Mammary epithelial cell (primary cell): ENCODE measurements around the gene CCDC179.

ENCODE experiments used
- EZH2 ChIP-seq: IDR thresholded peaks from 2 replicates; pipeline ENCODE4 v1.6.1; 2012; ENCODE audit warnings: low read length, inconsistent platforms, borderline replicate concordance
- TF ChIP-seq, protein P1 (sequence below), 2 donors: IDR thresholded peaks in 1 of 2; conservative IDR thresholded peaks in 1 of 2; 2 replicates each; pipeline ENCODE4 v1.5.1; 2011 to 2012; ENCODE audit warnings: inconsistent platforms in 2 of 2, low read length in 2 of 2, mild to moderate bottlenecking in 2 of 2, control low read depth in 1 of 2, low read depth in 1 of 2; ENCODE audit not compliant: insufficient read depth in 1 of 2; ENCODE audit errors: extremely low read depth in 1 of 2

DNA sequence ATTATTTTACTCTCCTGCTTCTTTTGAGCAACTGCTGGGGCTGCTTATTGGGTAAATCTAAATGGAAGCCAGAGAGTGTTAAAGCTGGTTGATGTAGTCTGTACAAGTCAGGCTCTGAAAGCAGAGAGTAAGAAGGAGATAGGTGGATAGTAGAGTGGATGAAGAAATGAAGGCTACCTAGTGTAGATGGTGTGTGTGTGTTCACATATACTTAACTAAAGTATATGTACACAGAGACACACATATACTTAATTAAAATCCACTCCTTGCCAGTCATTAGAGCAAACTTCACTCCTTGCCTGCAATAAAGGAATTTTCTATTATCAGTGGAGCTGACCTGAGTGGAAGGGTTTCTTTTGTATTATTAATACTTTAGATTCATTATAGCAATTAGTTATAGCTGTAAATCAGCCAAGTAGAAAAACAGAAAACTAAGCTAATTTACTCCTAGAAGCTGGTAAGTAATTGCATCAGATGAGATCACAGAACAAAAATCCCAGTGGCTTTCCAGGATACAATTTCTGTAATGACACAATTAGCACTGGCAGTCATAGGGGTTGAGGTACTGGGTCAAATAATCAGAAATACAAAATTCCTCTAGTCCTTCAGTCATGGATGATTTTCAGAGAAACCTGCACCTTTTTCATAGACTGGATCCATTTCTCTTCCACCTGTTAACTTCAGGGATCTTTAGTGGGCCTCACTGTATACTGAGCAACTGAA is 40.7 kb upstream of the CCDC179 start:
- TF ChIP-seq, protein P1, sequence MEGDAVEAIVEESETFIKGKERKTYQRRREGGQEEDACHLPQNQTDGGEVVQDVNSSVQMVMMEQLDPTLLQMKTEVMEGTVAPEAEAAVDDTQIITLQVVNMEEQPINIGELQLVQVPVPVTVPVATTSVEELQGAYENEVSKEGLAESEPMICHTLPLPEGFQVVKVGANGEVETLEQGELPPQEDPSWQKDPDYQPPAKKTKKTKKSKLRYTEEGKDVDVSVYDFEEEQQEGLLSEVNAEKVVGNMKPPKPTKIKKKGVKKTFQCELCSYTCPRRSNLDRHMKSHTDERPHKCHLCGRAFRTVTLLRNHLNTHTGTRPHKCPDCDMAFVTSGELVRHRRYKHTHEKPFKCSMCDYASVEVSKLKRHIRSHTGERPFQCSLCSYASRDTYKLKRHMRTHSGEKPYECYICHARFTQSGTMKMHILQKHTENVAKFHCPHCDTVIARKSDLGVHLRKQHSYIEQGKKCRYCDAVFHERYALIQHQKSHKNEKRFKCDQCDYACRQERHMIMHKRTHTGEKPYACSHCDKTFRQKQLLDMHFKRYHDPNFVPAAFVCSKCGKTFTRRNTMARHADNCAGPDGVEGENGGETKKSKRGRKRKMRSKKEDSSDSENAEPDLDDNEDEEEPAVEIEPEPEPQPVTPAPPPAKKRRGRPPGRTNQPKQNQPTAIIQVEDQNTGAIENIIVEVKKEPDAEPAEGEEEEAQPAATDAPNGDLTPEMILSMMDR (conservative IDR thresholded peaks at IDR 0.05 in 1 of 2, IDR thresholded peaks at IDR 0.05 in 1 of 2; ENCODE audit: extremely low read depth in 1 of 2, insufficient read depth in 1 of 2, low read depth in 1 of 2, low read length in 2 of 2): no peak
- no peak for TF ChIP-seq EZH2
